Measurements from ENCODE around the gene WFDC10B.
"Not testable (repeated sequence)": the region's sequence is repeated elsewhere in the genome, so short reads cannot be mapped to it uniquely, and the experiment has no call there.

WFDC10B gene

DNA sequence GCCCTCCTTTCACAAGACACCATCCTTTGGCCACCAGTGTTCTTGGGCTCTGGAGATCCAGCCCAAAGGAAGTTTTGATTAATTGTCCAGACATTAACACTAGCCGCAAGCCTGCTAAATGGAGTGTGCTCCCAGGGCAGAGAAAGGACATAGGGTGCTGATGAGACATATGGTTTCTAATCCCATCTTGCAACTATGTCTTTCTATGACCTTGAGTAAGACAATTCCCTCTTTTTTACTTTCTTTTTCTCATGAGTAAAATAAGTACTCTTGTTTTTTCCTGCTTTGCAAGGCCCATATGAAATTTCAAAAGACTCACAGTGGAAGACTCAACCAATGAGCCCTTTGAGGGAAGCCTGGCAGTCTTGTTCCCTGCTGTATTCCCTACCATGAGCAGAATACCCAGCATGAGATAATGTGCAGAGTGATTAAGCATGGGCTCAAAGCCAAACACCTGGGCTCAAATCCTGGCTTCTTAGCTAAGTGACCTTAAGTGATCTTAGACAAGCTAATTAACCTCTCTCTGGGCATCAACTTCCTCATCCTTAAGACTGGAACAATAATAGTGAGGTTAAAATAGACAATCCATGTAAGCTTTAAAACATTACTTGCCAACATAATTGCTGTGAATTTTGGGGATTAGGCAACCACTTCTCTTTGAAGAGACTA is at the start of gene WFDC10B:
TSS of gene WFDC10B (minus strand) at position 51 of the 669 bp plus-strand sequence. CDS start 19,027 bp downstream, outside the sequence.
- H3K4me3 ChIP-seq (ENCODE audit: low read length): no peak within 1 kb of the TSS
- TF ChIP-seq ZNF274 (IDR thresholded peaks at IDR 0.05; ENCODE audit: low read depth, low read length): no peak

DNA sequence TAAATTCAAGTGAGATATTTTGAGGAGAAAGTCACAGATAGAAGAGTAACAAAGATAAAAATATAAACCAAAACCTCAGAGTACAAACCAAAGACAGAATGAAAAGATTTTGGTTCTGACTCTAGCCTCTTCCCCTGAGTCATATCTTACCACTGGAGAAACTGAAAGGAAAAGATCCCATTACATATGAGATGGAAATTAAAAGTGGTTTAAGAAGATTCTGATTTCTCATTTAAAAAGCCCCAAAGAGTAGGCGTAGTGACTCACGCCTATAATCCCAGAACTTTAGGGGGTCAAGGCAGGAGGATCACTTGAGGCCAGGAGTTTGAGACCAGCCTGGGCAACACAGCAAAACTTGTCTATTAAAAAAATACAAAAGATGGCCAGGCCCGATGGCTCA is 47.9 kb upstream of the WFDC10B start:
- H3K4me3 ChIP-seq (ENCODE audit: low read length): no peak overlapping the region

DNA sequence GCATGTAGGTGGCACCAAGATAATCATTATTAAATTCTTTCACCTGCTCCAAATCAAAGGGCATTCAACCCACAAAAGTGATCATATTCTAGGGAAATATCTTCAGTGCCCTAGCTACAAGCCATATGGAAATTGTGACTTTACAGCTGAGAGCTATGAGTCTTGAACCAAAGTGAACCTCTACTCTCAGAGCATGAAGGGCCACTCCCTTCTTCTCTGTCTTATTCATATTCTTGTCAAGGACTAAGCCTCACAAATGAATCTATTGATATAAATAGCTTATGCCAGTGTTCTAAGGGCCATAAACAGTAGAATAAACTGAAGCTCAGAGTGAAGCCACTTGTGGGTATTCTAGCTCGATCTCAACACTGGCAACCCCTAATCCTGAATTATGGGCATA is 46.9 kb upstream of the WFDC10B start:
- TF ChIP-seq ZNF274 (IDR thresholded peaks at IDR 0.05; ENCODE audit: low read depth, low read length): no peak
- H3K4me3 ChIP-seq (ENCODE audit: low read length): no peak overlapping the region

More for the DNA sequence above, 47.9 kb upstream of the WFDC10B start:
- no peak for TF ChIP-seq ZNF274 (IDR thresholded peaks at IDR 0.05; ENCODE audit: low read depth, low read length)

DNA sequence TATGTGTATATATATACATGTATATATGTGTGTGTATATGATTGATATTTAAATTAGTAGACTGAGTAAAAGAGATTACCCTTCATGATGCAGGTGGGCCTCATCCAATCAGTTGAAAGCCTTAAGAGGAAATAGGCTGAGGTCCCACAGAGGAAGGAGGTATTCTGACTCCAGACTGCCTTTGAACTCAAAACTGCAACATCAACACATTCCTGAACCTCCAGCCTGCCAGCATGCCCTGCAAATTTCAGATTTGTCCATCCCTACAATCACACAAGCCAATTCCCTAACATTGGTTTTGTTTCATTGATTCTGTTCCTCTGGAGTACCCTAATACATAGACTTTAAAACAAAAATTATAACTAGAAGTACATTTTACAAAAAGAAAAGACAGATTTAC is 40.2 kb upstream of the WFDC10B start:
- no peak for TF ChIP-seq ZNF274 (IDR thresholded peaks at IDR 0.05; ENCODE audit: low read depth, low read length)
- H3K4me3 ChIP-seq (ENCODE audit: low read length): no peak overlapping the region

DNA sequence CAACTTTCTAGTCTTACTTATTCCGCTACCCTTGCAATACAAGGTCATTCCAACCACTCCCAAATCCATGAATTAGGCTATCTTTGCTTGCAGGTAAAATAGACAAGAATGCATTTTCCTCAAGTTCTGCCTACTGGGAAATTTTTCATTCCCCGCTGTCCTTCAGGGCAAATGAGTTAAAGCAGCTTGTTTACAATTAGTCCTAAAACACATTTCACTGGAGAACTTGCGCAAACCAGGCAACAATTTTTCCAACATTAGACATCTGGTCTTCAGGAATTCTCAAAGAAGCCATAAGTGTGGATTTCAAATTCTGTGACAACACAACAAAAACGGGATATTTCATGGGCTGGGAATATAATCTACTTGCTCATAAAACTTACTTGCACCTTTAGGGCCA is 37.8 kb upstream of the WFDC10B start:
- no peak overlapping the region for H3K4me3 ChIP-seq (ENCODE audit: low read length)
- no peak for TF ChIP-seq ZNF274 (IDR thresholded peaks at IDR 0.05; ENCODE audit: low read depth, low read length)

DNA sequence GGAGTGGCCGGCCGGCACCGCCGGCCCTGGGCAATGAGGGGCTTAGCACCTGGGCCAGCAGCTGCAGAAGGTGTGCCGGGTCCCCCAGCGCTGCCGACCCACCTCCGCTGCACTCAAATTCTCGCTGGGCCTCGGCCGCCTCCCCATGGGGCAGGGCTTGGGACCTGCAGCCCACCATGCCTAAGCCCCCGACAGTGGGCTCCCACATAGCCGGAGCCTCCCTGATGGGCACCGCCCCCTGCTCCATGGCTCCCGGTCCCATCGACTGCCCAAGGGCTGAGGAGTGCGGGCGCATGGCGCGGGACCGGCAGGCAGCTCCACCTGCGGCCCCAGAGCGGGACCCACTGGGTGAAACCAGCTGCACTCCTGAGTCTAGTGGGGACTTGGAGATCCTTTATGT is 31.2 kb upstream of the WFDC10B start:
- no peak for TF ChIP-seq ZNF274 (IDR thresholded peaks at IDR 0.05; ENCODE audit: low read depth, low read length)
- no peak overlapping the region for H3K4me3 ChIP-seq (ENCODE audit: low read length)

DNA sequence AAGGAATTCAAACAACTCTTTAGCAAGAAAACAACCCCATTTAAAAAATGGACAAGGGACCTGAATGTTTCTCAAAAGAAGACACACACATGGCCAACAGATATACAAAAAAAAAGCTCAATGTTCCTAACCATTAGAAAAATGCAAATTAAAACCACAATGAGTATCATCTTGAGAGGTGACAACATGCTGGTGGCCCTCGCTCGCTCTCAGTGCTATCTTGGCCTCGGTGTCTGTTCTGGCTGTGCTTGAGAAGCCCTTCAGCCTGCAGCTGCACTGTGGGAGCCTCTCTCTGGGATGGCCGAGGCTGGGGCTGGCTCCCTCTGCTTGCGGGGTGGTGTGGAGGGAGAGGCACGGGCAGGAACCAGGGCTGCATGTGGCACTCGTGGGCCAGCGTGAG is 30.7 kb upstream of the WFDC10B start:
- H3K4me3 ChIP-seq (ENCODE audit: low read length): no peak overlapping the region
- no peak for TF ChIP-seq ZNF274 (IDR thresholded peaks at IDR 0.05; ENCODE audit: low read depth, low read length)

DNA sequence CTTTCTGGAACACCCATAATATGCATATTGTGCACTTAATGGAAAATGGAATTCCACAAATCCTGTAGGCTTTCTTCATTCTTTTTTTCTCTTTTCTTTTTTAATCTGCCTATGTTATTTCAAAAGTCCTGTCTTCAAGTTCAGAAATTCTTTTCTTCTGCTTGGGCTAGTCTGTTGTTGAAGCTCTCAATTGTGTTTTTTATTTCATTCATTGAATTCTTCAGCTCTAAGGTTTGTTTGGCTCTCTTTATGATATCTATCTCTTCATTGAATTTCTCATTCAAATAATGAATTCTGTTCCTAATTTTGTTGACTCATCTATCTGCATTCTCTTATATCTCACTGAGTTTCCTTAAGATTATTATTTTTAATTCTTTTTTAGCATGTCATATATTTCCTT is 27.4 kb upstream of the WFDC10B start:
- no peak for TF ChIP-seq ZNF274 (IDR thresholded peaks at IDR 0.05; ENCODE audit: low read depth, low read length)
- no peak overlapping the region for H3K4me3 ChIP-seq (ENCODE audit: low read length)

DNA sequence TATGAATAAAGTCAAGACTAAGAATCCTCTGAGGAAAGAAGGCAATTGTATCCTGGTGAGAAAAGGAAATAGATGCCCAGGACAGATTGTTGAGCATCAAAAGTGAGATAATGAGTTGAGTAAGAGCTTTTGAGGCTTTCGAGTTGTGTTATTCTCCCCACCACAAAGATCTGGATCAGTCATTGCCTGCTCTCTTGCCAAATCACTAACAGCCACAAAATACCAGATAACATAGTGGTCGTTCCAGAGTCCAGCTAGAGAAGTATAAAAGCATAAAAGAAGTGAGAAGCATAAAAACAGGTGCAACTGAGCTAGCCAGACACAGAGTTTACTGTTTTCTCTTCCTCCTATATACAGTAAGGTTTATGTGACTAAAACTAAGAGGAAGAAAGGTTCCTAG is 22.2 kb upstream of the WFDC10B start:
- TF ChIP-seq ZNF274 (IDR thresholded peaks at IDR 0.05; ENCODE audit: low read depth, low read length): no peak
- no peak overlapping the region for H3K4me3 ChIP-seq (ENCODE audit: low read length)

DNA sequence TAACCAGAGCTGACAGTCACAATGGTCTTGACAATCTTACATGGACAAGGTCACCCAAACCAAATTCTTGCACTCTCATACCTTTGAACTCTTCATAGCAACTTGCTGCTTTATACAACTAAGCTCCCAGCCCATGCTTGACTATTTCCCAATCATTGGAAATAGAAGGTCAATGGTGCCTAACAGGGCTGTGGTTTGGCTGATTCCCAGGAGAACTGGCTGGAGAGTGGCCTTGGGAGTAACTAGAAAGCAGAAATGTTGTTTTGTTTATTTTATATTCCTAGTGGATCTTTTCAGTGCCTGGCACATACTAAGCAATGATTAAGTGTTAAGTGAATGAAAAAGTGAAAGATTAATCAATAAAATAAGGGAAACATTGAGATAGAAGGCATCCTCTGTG is 20.3 kb upstream of the WFDC10B start:
- TF ChIP-seq ZNF274 (IDR thresholded peaks at IDR 0.05; ENCODE audit: low read depth, low read length): no peak
- H3K4me3 ChIP-seq (ENCODE audit: low read length): no peak overlapping the region

DNA sequence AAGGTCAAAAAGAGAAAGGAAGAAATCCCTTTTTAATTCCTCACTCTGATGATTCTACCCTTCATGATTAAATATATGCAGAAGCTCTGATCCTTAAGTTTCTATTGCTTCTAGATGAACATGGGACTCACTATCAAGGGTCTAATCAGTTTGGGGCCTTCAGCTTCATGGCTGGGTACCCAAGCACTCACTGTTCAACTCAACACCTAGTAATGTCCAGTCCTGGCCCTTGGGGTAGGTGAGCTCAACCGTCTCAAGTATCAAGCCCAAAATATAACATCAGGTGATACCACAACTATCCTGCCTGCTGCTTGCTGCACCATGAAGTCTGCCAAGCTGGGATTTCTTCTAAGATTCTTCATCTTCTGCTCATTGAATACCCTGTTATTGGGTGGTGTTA is 17.2 kb upstream of the WFDC10B start, which contains the start of gene SPINT4:
TSS of gene SPINT4 (plus strand) at position 301 of the 400 bp plus-strand sequence. CDS start at position 322, 21 bp downstream.
- no peak within 1 kb of the TSS for H3K4me3 ChIP-seq (ENCODE audit: low read length)
- TF ChIP-seq ZNF274 (IDR thresholded peaks at IDR 0.05; ENCODE audit: low read depth, low read length): no peak

DNA sequence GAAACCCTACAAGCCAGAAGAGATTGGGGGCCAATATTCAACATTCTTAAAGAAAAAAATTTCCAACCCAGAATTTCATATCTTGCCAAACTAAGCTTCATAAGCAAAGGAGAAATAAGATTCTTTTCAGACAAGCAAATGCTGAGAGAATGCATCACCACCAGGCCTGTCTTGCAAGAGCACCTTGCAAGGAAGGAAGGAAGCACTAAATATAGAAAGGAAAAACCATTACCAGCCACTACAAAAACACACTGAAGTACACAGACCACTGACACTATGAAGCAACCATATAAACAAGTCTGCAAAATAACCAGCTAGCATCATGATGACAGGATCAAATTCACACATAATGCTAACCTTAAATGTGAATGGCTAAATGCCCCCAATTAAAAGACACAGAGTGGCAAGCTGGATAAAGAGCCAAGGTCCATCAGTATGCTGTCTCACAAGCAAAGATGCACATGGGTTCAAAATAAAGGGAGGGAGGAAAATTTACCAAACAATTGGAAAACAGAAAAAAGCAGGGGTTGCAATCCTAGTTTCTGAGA is 11.4 kb upstream of the WFDC10B start:
- not testable (repeated sequence) for H3K4me3 ChIP-seq (ENCODE audit: low read length)

DNA sequence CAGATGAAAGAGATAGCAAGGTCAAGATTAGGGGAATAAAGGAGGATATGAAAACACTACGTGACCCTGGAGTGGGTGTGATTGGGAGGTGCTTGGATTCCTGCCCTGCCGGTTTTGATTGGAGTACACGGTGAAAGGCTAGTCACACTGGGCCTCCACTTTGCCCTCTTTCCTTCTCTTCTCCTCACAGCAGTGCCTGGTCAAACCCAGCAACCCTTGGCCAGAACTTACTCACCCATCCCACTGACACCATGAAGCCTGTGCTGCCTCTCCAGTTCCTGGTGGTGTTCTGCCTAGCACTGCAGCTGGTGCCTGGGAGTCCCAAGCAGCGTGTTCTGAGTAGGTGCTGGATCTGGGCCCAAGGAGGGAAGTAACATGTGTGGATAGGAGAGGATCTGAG is 2.9 kb downstream of the WFDC10B start, which contains the start of gene WFDC13:
TSS of gene WFDC13 (plus strand) at position 166 of the 400 bp plus-strand sequence. CDS start at position 252, 86 bp downstream.
- TF ChIP-seq ZNF274 (IDR thresholded peaks at IDR 0.05; ENCODE audit: low read depth, low read length): no peak

DNA sequence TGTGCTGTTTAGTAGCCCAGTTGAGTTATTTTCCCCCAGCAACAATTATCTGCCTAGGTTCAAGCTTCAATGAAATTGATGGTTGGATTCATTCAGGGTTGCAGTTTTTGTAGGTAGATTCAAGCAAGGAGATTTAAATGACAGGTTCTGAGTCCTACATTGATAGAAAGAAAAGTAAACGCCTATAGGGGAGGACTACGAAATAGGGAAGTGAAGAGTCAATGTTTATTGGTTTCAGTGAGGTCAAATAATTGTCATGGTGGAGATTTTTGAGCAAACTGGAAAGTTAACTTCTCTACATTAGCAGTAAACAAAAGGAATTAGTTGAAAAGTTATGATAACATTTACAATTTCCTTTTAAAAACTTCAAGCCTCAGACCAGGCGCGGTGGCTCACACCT is 3.7 kb downstream of the WFDC10B start:
- H3K4me3 ChIP-seq (ENCODE audit: low read length): no peak overlapping the region
- TF ChIP-seq ZNF274 (IDR thresholded peaks at IDR 0.05; ENCODE audit: low read depth, low read length): no peak

More for the DNA sequence above, 2.9 kb downstream of the WFDC10B start, which contains the start of gene WFDC13:
- H3K4me3 ChIP-seq (ENCODE audit: low read length): no peak within 1 kb of the TSS

DNA sequence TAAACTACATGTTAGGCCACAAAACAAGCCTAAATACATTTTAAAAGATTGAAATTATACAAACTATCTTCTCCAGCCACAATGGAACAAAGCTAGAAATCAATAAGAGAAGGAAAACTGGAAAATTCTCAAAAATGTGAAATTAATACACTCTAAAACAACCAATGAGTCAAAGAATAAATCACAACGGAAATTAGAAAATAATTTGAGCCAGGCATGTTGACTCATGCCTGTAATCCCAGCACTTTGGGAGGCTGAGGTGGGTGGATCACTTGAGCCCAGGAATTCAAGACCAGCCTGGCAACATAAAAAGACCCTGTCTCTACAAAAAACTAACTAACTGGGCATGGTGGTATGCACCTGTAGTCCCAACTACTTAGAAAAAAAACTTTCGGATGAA is 9.3 kb downstream of the WFDC10B start:
- no peak for TF ChIP-seq ZNF274 (IDR thresholded peaks at IDR 0.05; ENCODE audit: low read depth, low read length)
- no peak overlapping the region for H3K4me3 ChIP-seq (ENCODE audit: low read length)

DNA sequence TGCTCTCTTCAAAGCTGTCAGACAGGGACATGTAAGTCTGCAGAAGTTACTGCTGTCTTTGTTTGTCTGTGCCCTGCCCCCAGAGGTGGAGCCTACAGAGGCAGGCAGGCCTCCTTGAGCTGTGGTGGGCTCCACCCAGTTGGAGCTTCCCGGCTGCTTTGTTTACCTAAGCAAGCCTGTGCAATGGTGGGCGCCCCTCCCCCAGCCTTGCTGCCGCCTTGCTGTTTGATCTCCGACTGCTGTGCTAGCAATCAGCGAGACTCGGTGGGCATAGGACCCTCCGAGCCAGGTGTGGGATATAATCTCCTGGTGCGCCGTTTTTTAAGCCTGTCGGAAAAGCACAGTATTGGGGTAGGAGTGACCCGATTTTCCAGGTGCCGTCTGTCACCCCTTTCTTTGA is 11.5 kb downstream of the WFDC10B start:
- H3K4me3 ChIP-seq (ENCODE audit: low read length): not testable (repeated sequence)

Measured in GM08714 (cell line).